ENCODE data around the gene LAMP2. TPM values are rescaled to one million over a fixed set of nuclear protein-coding genes. Genes with fewer than 3 reads are reported as not detected.

The LAMP2 gene
- total and polyA plus RNA-seq, 10 of the 15 experiments (the other 5 are each of a cell fraction or from before 2014, with no cell fraction given): 21.0 to 48.1 (median 27.3) TPM

GRCh38 chrX:120512222-120512621 is 43.1 kb upstream of the LAMP2 start:
- Histone ChIP-seq H2AFZ (ENCODE audit: control insufficient read depth, low read depth, low read length) (no peak overlapping the region), H4K20me1 (ENCODE audit: control insufficient read depth, insufficient read depth) (no peaks in the 10 kb centered on the region), H3K27ac (ENCODE audit: control insufficient read depth, insufficient read depth) (no peak overlapping the region), H3K4me3 (no peak overlapping the region), H3K79me2 (ENCODE audit: control insufficient read depth, insufficient read depth, low read length) (no peaks in the 10 kb centered on the region), H3K9me3 (replicated peaks; ENCODE audit: control insufficient read depth, insufficient read depth, low read length) (no peaks in the 10 kb centered on the region), H3K4me2 (ENCODE audit: control insufficient read depth, insufficient read depth) (no peak overlapping the region), H3K36me3 (ENCODE audit: control insufficient read depth in 2 of 2, insufficient read depth in 2 of 2, low read length in 1 of 2) (no peaks in the 10 kb centered on the region), H3K9ac (ENCODE audit: control insufficient read depth, insufficient read depth, low read length) (no peak overlapping the region), H3K27me3 (replicated peaks in 1 of 2; ENCODE audit: control insufficient read depth in 2 of 2, insufficient read depth in 2 of 2, low read length in 1 of 2) (no peaks in the 10 kb centered on the region), H3K4me1 (ENCODE audit: control insufficient read depth, insufficient read depth, low read length) (no peaks in the 10 kb centered on the region)
- FAIRE-seq (no peak), DNase-seq (ENCODE audit: low read depth, low spot score) (no peak), ATAC-seq (no peak)
- POLR2A ChIA-PET: no interaction called here
- in situ Hi-C loops (cut with MboI) (loop anchor here (25.0 kb wide), 2 partner anchors 250 to 1075 kb away; no protein-coding TSS in a partner anchor), intact Hi-C loops (cut with micrococcal nuclease; ENCODE audit: unreplicated experiment) (no loop called here)
- RAD21 ChIA-PET (ENCODE audit: unreplicated experiment): interaction anchor here (1.1 kb wide), 1 partner anchor 151 kb away, joined by 4 read pairs; no protein-coding TSS in a partner anchor
- SMC1A ChIA-PET (ENCODE audit: uncharacterized antibody, unreplicated experiment): no interaction called here
- no peak for TF ChIP-seq SUZ12 (IDR thresholded peaks at IDR 0.05; ENCODE audit: unreplicated experiment)
- TF ChIP-seq E2F8 (IDR thresholded peaks at IDR 0.05; ENCODE audit: low read depth, partially characterized antibody): no peak
- no peak for TF ChIP-seq MXI1 (IDR thresholded peaks at IDR 0.05; ENCODE audit: low read depth, low read length)
- no peak for TF ChIP-seq TCF7 (IDR thresholded peaks at IDR 0.05; ENCODE audit: borderline replicate concordance)
- TF ChIP-seq BCL3 (IDR thresholded peaks at IDR 0.05; ENCODE audit: borderline replicate concordance, insufficient read depth, low read depth, low read length, poor library complexity, severe bottlenecking): no peak
- TF ChIP-seq PKNOX1 (IDR thresholded peaks at IDR 0.05): no peak
- no peak for TF ChIP-seq IRF5 (IDR thresholded peaks at IDR 0.05; ENCODE audit: borderline replicate concordance)
- TF ChIP-seq LARP7 (IDR thresholded peaks at IDR 0.05): no peak
- TF ChIP-seq ESRRA (IDR thresholded peaks at IDR 0.05; ENCODE audit: low read length): no peak
- no peak for TF ChIP-seq POU2F2 (IDR thresholded peaks at IDR 0.05; ENCODE audit: borderline replicate concordance, low read depth, low read length)
- TF ChIP-seq NFIC (IDR thresholded peaks at IDR 0.05; ENCODE audit: low read depth, low read length): no peak
- no peak for TF ChIP-seq ATF7 (IDR thresholded peaks at IDR 0.05; ENCODE audit: low read depth)
- no peak for TF ChIP-seq SP1 (IDR thresholded peaks at IDR 0.05; ENCODE audit: low read depth, low read length)
- TF ChIP-seq BRCA1 (IDR thresholded peaks at IDR 0.05; ENCODE audit: low read depth, low read length): no peak
- no peak for TF ChIP-seq CBX3 (IDR thresholded peaks at IDR 0.05; ENCODE audit: borderline replicate concordance, low read depth)
- no peak for TF ChIP-seq KAT2A (conservative IDR thresholded peaks at IDR 0.05; ENCODE audit: control insufficient read depth, low read depth, low read length)
- no peak for TF ChIP-seq CEBPB (IDR thresholded peaks at IDR 0.05; ENCODE audit: borderline replicate concordance in 1 of 2, low read depth in 2 of 2, low read length in 2 of 2)
- no peak for TF ChIP-seq YBX1 (IDR thresholded peaks at IDR 0.05)
- 47% methylated on average over 3 of the region's 3 CpGs for WGBS (ENCODE audit: insufficient coverage, insufficient replicate concordance, low lambda C conversion rate, missing lambda C conversion rate)
- CTCF ChIA-PET: interaction anchor here (1.2 kb wide), 1 partner anchor 242 kb away, joined by 3 read pairs; no protein-coding TSS in a partner anchor
- BruUV-seq (replicated peaks): no TSS peak

Measured in GM12878 (cell line).